ENCODE results near the gene YJU2. TPM values are rescaled to one million over a fixed set of nuclear protein-coding genes. Genes with fewer than 3 reads are reported as not detected.

The YJU2 gene
- total and polyA plus RNA-seq, 2 of the 8 experiments (the other 6 are each of a cell fraction or from before 2014, with no cell fraction given): 26.8 to 27.7 TPM

- H2AK5ac ChIP-seq (ENCODE audit: low read depth, low read length): no peak overlapping the region
- no peak overlapping the region for H2BK120ac ChIP-seq (replicated peaks; ENCODE audit: low read depth, low read length)
- ChIA-PET POLR2A (ENCODE audit: partially characterized antibody) (interaction anchor here (0.6 to 1.5 kb wide), 4 partner anchors 11 to 168 kb away, joined by 3 read pairs; no protein-coding TSS in a partner anchor), CTCF (ENCODE audit: partially characterized antibody) (interaction anchor here (0.6 to 1.7 kb wide), 6 partner anchors 9 to 235 kb away, joined by 3 to 5 read pairs (median 3); no protein-coding TSS in a partner anchor)
- no peak overlapping the region for H4K8ac ChIP-seq (ENCODE audit: extremely low read depth, insufficient read depth, low read length)
- H3K14ac ChIP-seq (ENCODE audit: insufficient read length): no peak overlapping the region
- H3K18ac ChIP-seq (ENCODE audit: extremely low read depth, low read length): no peak overlapping the region
- H3K27ac ChIP-seq (ENCODE audit: low read depth, low read length): no peak overlapping the region
- peaks cover 0 to 4% (median 1%) of the 10 kb centered on the region in 4 experiments; a peak in 2 of 7 replicates for H3K4me1 ChIP-seq (replicated peaks in 1 of 4; ENCODE audit: control insufficient read depth in 3 of 4, insufficient read depth in 4 of 4, low read length in 3 of 4)
- no peaks in the 10 kb centered on the region; the same call in 1 of the 2 replicates for H3K23me2 ChIP-seq (ENCODE audit: low read depth, low read length)
- no peak overlapping the region for H3K23ac ChIP-seq (ENCODE audit: insufficient read length)
- no peaks in the 10 kb centered on the region for H4K20me1 ChIP-seq (replicated peaks in 1 of 2; ENCODE audit: control insufficient read depth in 1 of 2, insufficient read depth in 2 of 2, low read length in 2 of 2)
- no peak overlapping the region for H3K4me2 ChIP-seq (ENCODE audit: insufficient read depth in 1 of 2, low read depth in 2 of 2, low read length in 2 of 2)
- peak overlapping the region; percentile 70 for H4K91ac ChIP-seq (replicated peaks; ENCODE audit: insufficient read length, low read length)
- no peak for FAIRE-seq
- H2BK12ac ChIP-seq (ENCODE audit: low read depth, low read length): no peak overlapping the region
- H3K27me3 ChIP-seq (replicated peaks in 1 of 4; ENCODE audit: control insufficient read depth in 3 of 4, extremely low read depth in 1 of 4, insufficient read depth in 3 of 4, low read length in 3 of 4): peaks cover 0 to 3% (median 0%) of the 10 kb centered on the region in 4 experiments; a peak in 1 of 7 replicates
- H3K4me3 ChIP-seq (ENCODE audit: extremely low read depth in 1 of 4, insufficient read depth in 2 of 4, low read depth in 3 of 4, low read length in 4 of 4): no peak overlapping the region
- no peak for DNase-seq (ENCODE audit: low read depth in 1 of 2, low spot score in 2 of 2)
- no peak overlapping the region for H3K56ac ChIP-seq (replicated peaks; ENCODE audit: insufficient read length, low read depth, low read length)
- no peak overlapping the region for H3K4ac ChIP-seq (replicated peaks; ENCODE audit: insufficient read length, low read depth, low read length)
- 0 out of 7 replicates have a peak overlapping the region, but pooled peaks of 1 of the 4 experiments have one; percentile 18 for H3K9ac ChIP-seq (replicated peaks in 1 of 4; ENCODE audit: extremely low read depth in 1 of 4, low read depth in 3 of 4, low read length in 3 of 4)
- no peak overlapping the region for H2BK5ac ChIP-seq (ENCODE audit: low read depth, low read length)
- no peaks in the 10 kb centered on the region for H3K36me3 ChIP-seq (ENCODE audit: control insufficient read depth in 2 of 4, insufficient read depth in 4 of 4, low read length in 3 of 4)
- H4K5ac ChIP-seq (ENCODE audit: insufficient read length, low read depth, low read length): no peak overlapping the region
- H3K79me1 ChIP-seq (ENCODE audit: low read depth, low read length): no peaks in the 10 kb centered on the region
- H2BK15ac ChIP-seq (ENCODE audit: low read length): peak overlapping the region; percentile 72; the same call in 1 of the 2 replicates
- no peaks in the 10 kb centered on the region for H3K9me3 ChIP-seq (ENCODE audit: insufficient read depth in 2 of 2, low read depth in 1 of 2, low read length in 1 of 2)
- H2BK20ac ChIP-seq (ENCODE audit: low read length): no peak overlapping the region
- H3K79me2 ChIP-seq (ENCODE audit: control insufficient read depth in 1 of 2, insufficient read depth in 2 of 2, low read length in 2 of 2): no peaks in the 10 kb centered on the region
- WGBS, 2 experiments (ENCODE audit: extremely low coverage in 1 of 2, insufficient coverage in 1 of 2, insufficient read length in 1 of 2, insufficient replicate concordance in 2 of 2, low coverage in 1 of 2, low lambda C conversion rate in 2 of 2, missing lambda C conversion rate in 1 of 2): 88% methylated on average over 16 of the region's 16 CpGs; no CpG with 5 or more reads in 1 of the 2 experiments
- H2AFZ ChIP-seq (ENCODE audit: low read length): no peak overlapping the region
- no peak for TF ChIP-seq CEBPB (IDR thresholded peaks at IDR 0.05; ENCODE audit: low read depth, low read length)
- TF ChIP-seq CHD1 (IDR thresholded peaks at IDR 0.05; ENCODE audit: low read depth, low read length): no peak
- TF ChIP-seq E2F6 (IDR thresholded peaks at IDR 0.05): no peak
- TF ChIP-seq CBX5 (IDR thresholded peaks at IDR 0.05; ENCODE audit: low read depth, low read length): no peak
- no peak for TF ChIP-seq POU5F1 (IDR thresholded peaks at IDR 0.05; ENCODE audit: low read depth, low read length)
- no peak for TF ChIP-seq TEAD4 (IDR thresholded peaks at IDR 0.05; ENCODE audit: low read depth, low read length)
- TF ChIP-seq TCF12 (IDR thresholded peaks at IDR 0.05; ENCODE audit: low read depth, low read length): no peak
- TF ChIP-seq BRCA1 (IDR thresholded peaks at IDR 0.05; ENCODE audit: low read depth, low read length): no peak
Measured at GRCh38 chr19:4288091-4288777, 41.4 kb downstream of the YJU2 start.
